ENCODE measurements around the gene AVPR1B.

- TF ChIP-seq POLR2AphosphoS5 (IDR thresholded peaks at IDR 0.05) (no peak), POLR2A (IDR thresholded peaks at IDR 0.05) (no peak), CTCF (IDR thresholded peaks at IDR 0.05) (no peak), EP300 (IDR thresholded peaks at IDR 0.05) (no peak)
These were observed 7.0 kb downstream of the AVPR1B start for GRCh38 chr1:206110161-206110560.

Data from stomach (tissue), 4 donors.